ENCODE data around the gene LOXL3.

The LOXL3 gene

GRCh38 chr2:74528600-74529356 is 25.0 kb downstream of the LOXL3 start:
- no peak for DNase-seq (ENCODE audit: low spot score)

GRCh38 chr2:74527741-74528140 is 26.0 kb downstream of the LOXL3 start:
- no peak for DNase-seq (ENCODE audit: low spot score)

- DNase-seq (ENCODE audit: low spot score): no peak
These were observed 27.0 kb downstream of the LOXL3 start for GRCh38 chr2:74526649-74527230.

GRCh38 chr2:74525717-74526648 is 27.8 kb downstream of the LOXL3 start, which contains the start of gene DQX1:
Gene DQX1, minus strand, starts transcription at chr2:74526231. Its CDS starts 502 bp downstream, at chr2:74525729.
- no peak for DNase-seq (ENCODE audit: low spot score)

- no peak for DNase-seq (ENCODE audit: low spot score)
These were observed 28.6 kb downstream of the LOXL3 start for GRCh38 chr2:74524955-74525716.

GRCh38 chr2:74524005-74524404 is 29.7 kb downstream of the LOXL3 start:
- DNase-seq (ENCODE audit: low spot score): no peak

- DNase-seq (ENCODE audit: low spot score): no peak
These were observed 31.2 kb downstream of the LOXL3 start for GRCh38 chr2:74522516-74522915.

- DNase-seq (ENCODE audit: low spot score): no peak
These were observed 37.1 kb downstream of the LOXL3 start for GRCh38 chr2:74516650-74517049.

- DNase-seq (ENCODE audit: low spot score): peak; percentile 83
These were observed 37.6 kb downstream of the LOXL3 start for GRCh38 chr2:74515981-74516633.

- peak; percentile 38 for DNase-seq (ENCODE audit: low spot score)
These were observed 38.3 kb downstream of the LOXL3 start for GRCh38 chr2:74515271-74515980.

GRCh38 chr2:74514368-74515270 is 39.1 kb downstream of the LOXL3 start, which contains the start of gene TLX2:
Gene TLX2, plus strand, starts transcription at chr2:74514450. Its CDS starts 357 bp downstream, at chr2:74514807.
- DNase-seq (ENCODE audit: low spot score): peak; percentile 87

- DNase-seq (ENCODE audit: low spot score): no peak
These were observed 40.0 kb downstream of the LOXL3 start for GRCh38 chr2:74513605-74514367.

- peak; percentile 85 for DNase-seq (ENCODE audit: low spot score)
These were observed 40.8 kb downstream of the LOXL3 start for GRCh38 chr2:74512744-74513604.

GRCh38 chr2:74511104-74511989 is 42.4 kb downstream of the LOXL3 start:
- no peak for DNase-seq (ENCODE audit: low spot score)

- DNase-seq (ENCODE audit: low spot score): no peak
These were observed 43.5 kb downstream of the LOXL3 start for GRCh38 chr2:74510272-74510671.

GRCh38 chr2:74507926-74508520 is 45.7 kb downstream of the LOXL3 start:
- DNase-seq (ENCODE audit: low spot score): peak; percentile 79

Data from D341Med (cell line).